ENCODE data around the gene BTBD10. TPM values are rescaled to one million over a fixed set of nuclear protein-coding genes. Genes with fewer than 3 reads are reported as not detected.

Gene BTBD10
- total RNA-seq, 1 donor from 2014 or later = 86.8 TPM

- peak in 1 of 2 donors; percentile 35 for DNase-seq (ENCODE audit: low read depth in 2 of 2)
Measured at GRCh38 chr11:13375798-13376197, 87.2 kb downstream of the BTBD10 start.

- DNase-seq (ENCODE audit: low read depth in 2 of 2) = no peak
Measured at GRCh38 chr11:13373216-13373615, 89.8 kb downstream of the BTBD10 start.

- DNase-seq (ENCODE audit: low read depth in 2 of 2) = no peak
Measured at GRCh38 chr11:13368041-13368446, 95.0 kb downstream of the BTBD10 start.

GRCh38 chr11:13367115-13367514 lies 95.9 kb downstream of the BTBD10 start:
- DNase-seq (ENCODE audit: low read depth in 2 of 2) = no peak

- no peak for DNase-seq (ENCODE audit: low read depth in 2 of 2)
Measured at GRCh38 chr11:13366266-13367026, 96.6 kb downstream of the BTBD10 start.

GRCh38 chr11:13364388-13364787 lies 98.6 kb downstream of the BTBD10 start:
- peak in 1 of 2 donors; percentile 15 for DNase-seq (ENCODE audit: low read depth in 2 of 2)

- no peak for DNase-seq (ENCODE audit: low read depth in 2 of 2)
Measured at GRCh38 chr11:13362596-13363109, 100.4 kb downstream of the BTBD10 start.

- DNase-seq (ENCODE audit: low read depth in 2 of 2) = no peak
Measured at GRCh38 chr11:13358596-13359270, 104.3 kb downstream of the BTBD10 start.

- no peak for DNase-seq (ENCODE audit: low read depth in 2 of 2)
Measured at GRCh38 chr11:13357232-13357631, 105.8 kb downstream of the BTBD10 start.

- no peak for DNase-seq (ENCODE audit: low read depth in 2 of 2)
Measured at GRCh38 chr11:13355191-13355590, 107.8 kb downstream of the BTBD10 start.

- peak in 1 of 2 donors; percentile 26 for DNase-seq (ENCODE audit: low read depth in 2 of 2)
Measured at GRCh38 chr11:13354335-13354734, 108.7 kb downstream of the BTBD10 start.

GRCh38 chr11:13352711-13353110 lies 110.3 kb downstream of the BTBD10 start:
- no peak for DNase-seq (ENCODE audit: low read depth in 2 of 2)

GRCh38 chr11:13349581-13349980 lies 113.4 kb downstream of the BTBD10 start:
- DNase-seq (ENCODE audit: low read depth in 2 of 2) = no peak

GRCh38 chr11:13349046-13349445 lies 114.0 kb downstream of the BTBD10 start:
- no peak for DNase-seq (ENCODE audit: low read depth in 2 of 2)

GRCh38 chr11:13348305-13348704 lies 114.7 kb downstream of the BTBD10 start:
- no peak for DNase-seq (ENCODE audit: low read depth in 2 of 2)

- DNase-seq (ENCODE audit: low read depth in 2 of 2) = no peak
Measured at GRCh38 chr11:13347901-13348300, 115.1 kb downstream of the BTBD10 start.

- no peak for DNase-seq (ENCODE audit: low read depth in 2 of 2)
Measured at GRCh38 chr11:13346470-13346869, 116.6 kb downstream of the BTBD10 start.

- DNase-seq (ENCODE audit: low read depth in 2 of 2) = no peak
Measured at GRCh38 chr11:13344818-13345217, 118.2 kb downstream of the BTBD10 start.

- peak; percentile 57 to 76 for DNase-seq (ENCODE audit: low read depth in 2 of 2)
Measured at GRCh38 chr11:13343931-13344717, 118.9 kb downstream of the BTBD10 start.

GRCh38 chr11:13343067-13343466 lies 120.0 kb downstream of the BTBD10 start:
- DNase-seq (ENCODE audit: low read depth in 2 of 2) = no peak

- DNase-seq (ENCODE audit: low read depth in 2 of 2) = no peak
Measured at GRCh38 chr11:13341026-13341425, 122.0 kb downstream of the BTBD10 start.

All from dermis microvascular lymphatic vessel endothelial cell (primary cell).